Urinary bladder (tissue), 4 donors: ENCODE results near the gene TAF1L. TPM values are rescaled to one million over a fixed set of nuclear protein-coding genes. Genes with fewer than 3 reads are reported as not detected.

Source experiments
- DNase-seq: peaks from one replicate; pipeline ENCODE4 v3.0.0-alpha.2; 2015; ENCODE audit errors: extremely low spot score
- H3K27ac ChIP-seq: one replicate; pipeline ENCODE4 v1.5.1; 2013; ENCODE audit warnings: low read depth, mild to moderate bottlenecking, moderate library complexity
- H3K36me3 ChIP-seq: one replicate; pipeline ENCODE4 v1.6.1; 2013; ENCODE audit warnings: mild to moderate bottlenecking, moderate library complexity; ENCODE audit not compliant: insufficient read depth
- H3K4me1 ChIP-seq: one replicate; pipeline ENCODE4 v1.6.1; 2013; ENCODE audit warnings: mild to moderate bottlenecking, moderate library complexity; ENCODE audit not compliant: insufficient read depth
- H3K4me3 ChIP-seq: one replicate; pipeline ENCODE4 v1.5.1; 2013; ENCODE audit warnings: low read depth, low read length
- WGBS: extraction: QIAGEN DNeasy Blood & Tissue Kit; methylation state at CpG from one replicate; pipeline ENCODE4 v1.1.7; 2013; 5-methylcytosine and 5-hydroxymethylcytosine counted together
- polyA plus RNA-seq: library from polyadenylated mRNA; stranded (reverse); fragments of 200-250 nt; gene quantifications from one replicate; pipeline ENCODE4 v1.2.3, GENCODE V29; 2013
- total RNA-seq: library from RNA; depleted of rRNA; stranded (reverse); fragments of >200 nt; gene quantifications from one replicate; pipeline ENCODE4 v1.2.3, GENCODE V29; 2014
- donor health status: healthy with polysubstance abuse.
- donor health status: healthy.

Gene TAF1L
- total and polyA plus RNA-seq, 2 donors: 0.01 TPM; not detected in 1

DNA sequence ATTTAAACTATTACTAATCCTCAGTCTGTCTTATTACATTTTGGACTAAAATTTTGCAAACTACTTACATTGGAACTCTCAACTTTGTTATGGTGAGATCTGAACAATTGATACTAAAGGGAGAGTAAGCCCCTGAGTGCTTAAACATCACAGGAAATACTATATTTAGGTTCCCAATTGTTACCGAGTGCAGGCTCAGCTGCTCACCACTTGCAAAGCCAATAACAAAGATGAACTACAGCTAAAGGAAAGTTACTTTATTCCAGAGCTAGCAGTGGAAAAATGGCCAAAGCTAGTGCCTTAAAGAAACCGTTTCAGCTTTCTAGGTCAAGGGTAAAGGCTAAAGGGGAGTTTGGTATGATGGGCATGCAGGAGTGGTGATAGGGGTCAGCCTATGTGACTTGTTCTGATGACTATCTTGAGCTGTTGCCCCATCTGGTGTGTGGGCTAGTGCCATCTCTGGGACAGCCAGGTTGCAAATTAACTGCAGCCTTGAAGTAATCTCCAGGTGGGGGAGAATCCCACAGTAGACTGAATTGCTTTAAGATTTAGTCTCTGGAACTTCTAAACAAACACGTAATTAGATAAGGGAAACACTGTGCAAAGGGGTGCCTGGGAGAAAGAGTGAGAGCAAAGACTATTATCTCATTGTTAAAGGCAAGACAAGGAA is 54.7 kb downstream of the TAF1L start:
- no peak overlapping the region for H3K27ac ChIP-seq
- H3K4me1 ChIP-seq: no peaks in the 10 kb centered on the region
- H3K4me3 ChIP-seq: no peak overlapping the region
- DNase-seq: no peak
- H3K36me3 ChIP-seq: no peaks in the 10 kb centered on the region
- 11% methylated on average over 3 of the region's 3 CpGs for WGBS

DNA sequence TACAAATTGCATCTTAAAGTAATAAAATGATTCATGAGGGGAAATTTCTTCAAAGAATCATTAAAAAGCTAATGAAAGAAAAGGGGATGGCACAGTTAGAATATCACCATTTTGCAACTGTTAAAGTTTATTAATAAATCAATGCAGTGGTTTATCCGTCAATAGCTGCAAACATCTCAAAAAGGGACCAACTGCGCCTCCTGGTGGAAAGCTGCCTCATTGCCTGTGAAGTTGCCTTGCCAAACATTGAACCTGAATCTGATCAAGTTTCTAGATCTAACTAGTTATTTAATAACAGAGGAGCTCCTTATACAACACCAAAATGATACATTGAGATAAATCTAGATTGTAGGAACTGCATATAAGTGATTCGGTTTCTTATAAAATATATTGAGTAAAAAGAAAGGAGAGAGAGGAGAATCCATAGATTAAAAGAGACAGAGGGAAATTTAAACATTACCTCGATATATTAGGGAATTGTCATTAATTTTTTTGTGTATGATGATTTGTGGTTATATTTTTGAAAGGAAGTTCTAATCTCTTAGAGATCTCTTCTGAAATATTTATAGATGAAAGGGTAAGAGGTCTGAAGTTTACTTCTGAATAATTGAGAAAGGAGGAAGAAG is 55.6 kb downstream of the TAF1L start:
- Histone ChIP-seq H3K4me3 (no peak overlapping the region), H3K27ac (no peak overlapping the region), H3K36me3 (no peaks in the 10 kb centered on the region), H3K4me1 (no peaks in the 10 kb centered on the region)
- DNase-seq: no peak
- 18% methylated on average over 4 of the region's 4 CpGs for WGBS

Other genes with a start within 250 kb of the TAF1L start
- 25.2 TPM for gene RIGI, start 109.5 kb downstream of the TAF1L start, total RNA-seq
- gene RIGI, start 109.5 kb downstream of the TAF1L start, polyA plus RNA-seq: 5.4 TPM
- 1.3 TPM for gene SMIM27, start 83.3 kb downstream of the TAF1L start, total RNA-seq
- 11.9 TPM for gene SMIM27, start 83.3 kb downstream of the TAF1L start, polyA plus RNA-seq
- 39.0 TPM for gene TOPORS, start 83.1 kb downstream of the TAF1L start, total RNA-seq
- 13.3 TPM for gene TOPORS, start 83.1 kb downstream of the TAF1L start, polyA plus RNA-seq
- 45.5 TPM for gene NDUFB6, start 62.5 kb downstream of the TAF1L start, total RNA-seq
- 58.1 TPM for gene NDUFB6, start 62.5 kb downstream of the TAF1L start, polyA plus RNA-seq
- gene TMEM215, start 147.9 kb upstream of the TAF1L start, total RNA-seq: 0.21 TPM
- gene TMEM215, start 147.9 kb upstream of the TAF1L start, polyA plus RNA-seq: not detected